ENCODE results near the gene ATP5F1E. TPM values are rescaled to one million over a fixed set of nuclear protein-coding genes. Genes with fewer than 3 reads are reported as not detected.

The ATP5F1E gene
- total and polyA plus RNA-seq, 10 of the 15 experiments (the other 5 are each of a cell fraction or from before 2014, with no cell fraction given): 49.0 to 407 (median 117) TPM

DNA sequence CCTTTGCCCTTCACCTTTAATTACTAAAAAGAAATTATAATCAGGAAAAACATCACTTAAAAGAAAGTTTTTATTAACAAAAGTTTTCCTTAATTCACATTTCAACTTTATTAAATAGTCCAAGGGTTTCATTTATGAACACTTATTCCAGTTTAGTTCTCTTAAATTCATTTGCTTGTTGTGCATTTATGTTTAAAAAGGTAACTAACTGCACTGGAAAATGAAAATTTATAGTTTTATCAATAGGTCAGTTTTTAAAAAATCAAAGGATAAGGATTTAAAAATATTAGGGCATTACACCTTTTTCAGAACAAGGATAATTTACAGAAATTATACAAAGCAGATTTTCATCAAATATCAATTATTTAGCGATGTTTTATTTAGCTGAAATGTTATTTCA is 958 bp upstream of the ATP5F1E start:
- TF ChIP-seq EGR1 (IDR thresholded peaks at IDR 0.05; ENCODE audit: borderline replicate concordance in 1 of 2, low read depth in 2 of 2, low read length in 2 of 2) (no peak), ESRRA (IDR thresholded peaks at IDR 0.05; ENCODE audit: low read length) (no peak), TAF1 (IDR thresholded peaks at IDR 0.05; ENCODE audit: borderline replicate concordance, low read depth, low read length) (no peak), BMI1 (IDR thresholded peaks at IDR 0.05; ENCODE audit: borderline replicate concordance) (no peak), NR2F1 (conservative IDR thresholded peaks at IDR 0.05) (no peak), MTA3 (IDR thresholded peaks at IDR 0.05; ENCODE audit: borderline replicate concordance, low read length) (no peak), STAT1 (conservative IDR thresholded peaks at IDR 0.05) (no peak)
- ChIA-PET SMC1A (ENCODE audit: uncharacterized antibody, unreplicated experiment) (interaction anchor here (1.3 to 1.5 kb wide), 2 partner anchors 9 to 49 kb away, joined by 5 to 8 read pairs; no protein-coding TSS in a partner anchor), RAD21 (ENCODE audit: unreplicated experiment) (interaction anchor here (1.7 to 2.5 kb wide), 5 partner anchors 15 to 126 kb away, joined by 4 to 19 read pairs (median 11); partner anchors contain the start of gene NELFCD), POLR2A (interaction anchor here (0.6 to 6.0 kb wide), 4 partner anchors 9 to 126 kb away, joined by 3 to 40 read pairs (median 12); partner anchors contain the start of gene PRELID3B), CTCF (interaction anchor here (0.9 to 1.2 kb wide), 3 partner anchors 9 to 163 kb away, joined by 3 to 4 read pairs (median 3); partner anchors contain the start of gene PRELID3B)
- Histone ChIP-seq H2AFZ (ENCODE audit: control insufficient read depth, low read depth, low read length) (no peak overlapping the region), H4K20me1 (ENCODE audit: control insufficient read depth, insufficient read depth) (no peaks in the 10 kb centered on the region), H3K4me3 (peak overlapping the region; percentile 73; the same call in 1 of the 2 replicates), H3K9ac (ENCODE audit: control insufficient read depth, insufficient read depth, low read length) (peak overlapping the region; percentile 63), H3K79me2 (ENCODE audit: control insufficient read depth, insufficient read depth, low read length) (peaks cover 60% of the 10 kb centered on the region), H3K9me3 (replicated peaks; ENCODE audit: control insufficient read depth, insufficient read depth, low read length) (no peaks in the 10 kb centered on the region), H3K4me1 (ENCODE audit: control insufficient read depth, insufficient read depth, low read length) (no peaks in the 10 kb centered on the region; the same call in 1 of the 2 replicates), H3K27ac (ENCODE audit: control insufficient read depth, insufficient read depth) (no peak overlapping the region; the same call in 1 of the 2 replicates), H3K36me3 (ENCODE audit: control insufficient read depth in 2 of 2, insufficient read depth in 2 of 2, low read length in 1 of 2) (peaks cover 10 to 25% of the 10 kb centered on the region in 2 experiments), H3K4me2 (ENCODE audit: control insufficient read depth, insufficient read depth) (peak overlapping the region; percentile 86), H3K27me3 (replicated peaks in 1 of 2; ENCODE audit: control insufficient read depth in 2 of 2, insufficient read depth in 2 of 2, low read length in 1 of 2) (no peaks in the 10 kb centered on the region)
- 100% methylated on average over 1 of the region's 1 CpG for WGBS (ENCODE audit: insufficient coverage, insufficient replicate concordance, low lambda C conversion rate, missing lambda C conversion rate)
- intact Hi-C loops (cut with micrococcal nuclease; ENCODE audit: unreplicated experiment) (loop anchor here (2.0 to 10.0 kb wide), 4 partner anchors 48 to 378 kb away; partner anchors contain the start of genes NELFCD and STX16), in situ Hi-C loops (cut with MboI) (no loop called here)
- DNase-seq (ENCODE audit: low read depth, low spot score) (no peak), FAIRE-seq (no peak), ATAC-seq (no peak)
- no TSS peak for BruUV-seq (replicated peaks)

Data from GM12878 (cell line).